ENCODE results near the gene EIF4G3.

DNA sequence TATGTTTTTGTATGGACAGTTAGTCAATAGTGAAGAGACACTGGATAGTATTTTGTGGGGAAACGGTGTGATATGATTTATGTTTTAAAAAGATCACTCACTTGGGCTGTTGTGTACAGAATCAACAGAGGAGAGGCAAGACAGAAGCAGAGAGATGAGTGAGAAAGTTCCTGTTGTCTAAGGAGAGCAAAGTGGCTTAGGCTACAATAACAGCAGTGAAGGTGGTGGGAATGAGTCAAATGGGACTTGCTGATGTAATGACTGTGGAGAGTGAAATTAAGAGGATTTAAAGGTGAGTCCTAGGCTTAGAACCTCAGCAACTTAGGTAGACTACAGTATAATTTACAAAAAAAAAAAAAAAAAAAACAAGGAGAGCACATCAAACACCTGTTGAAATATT, 220.4 kb downstream of the EIF4G3 start:
- TF ChIP-seq ARNTL (CRISPR knock-in tag; IDR thresholded peaks at IDR 0.05; ENCODE audit: borderline replicate concordance, low read depth) (no peak), ESRRG (CRISPR knock-in tag; IDR thresholded peaks at IDR 0.05) (no peak)
- TF ChIP-seq, protein P1, sequence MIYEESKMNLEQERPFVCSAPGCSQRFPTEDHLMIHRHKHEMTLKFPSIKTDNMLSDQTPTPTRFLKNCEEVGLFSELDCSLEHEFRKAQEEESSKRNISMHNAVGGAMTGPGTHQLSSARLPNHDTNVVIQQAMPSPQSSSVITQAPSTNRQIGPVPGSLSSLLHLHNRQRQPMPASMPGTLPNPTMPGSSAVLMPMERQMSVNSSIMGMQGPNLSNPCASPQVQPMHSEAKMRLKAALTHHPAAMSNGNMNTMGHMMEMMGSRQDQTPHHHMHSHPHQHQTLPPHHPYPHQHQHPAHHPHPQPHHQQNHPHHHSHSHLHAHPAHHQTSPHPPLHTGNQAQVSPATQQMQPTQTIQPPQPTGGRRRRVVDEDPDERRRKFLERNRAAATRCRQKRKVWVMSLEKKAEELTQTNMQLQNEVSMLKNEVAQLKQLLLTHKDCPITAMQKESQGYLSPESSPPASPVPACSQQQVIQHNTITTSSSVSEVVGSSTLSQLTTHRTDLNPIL (CRISPR knock-in tag; IDR thresholded peaks at IDR 0.05; ENCODE audit: low read depth) = no peak
- TF ChIP-seq, protein P2, sequence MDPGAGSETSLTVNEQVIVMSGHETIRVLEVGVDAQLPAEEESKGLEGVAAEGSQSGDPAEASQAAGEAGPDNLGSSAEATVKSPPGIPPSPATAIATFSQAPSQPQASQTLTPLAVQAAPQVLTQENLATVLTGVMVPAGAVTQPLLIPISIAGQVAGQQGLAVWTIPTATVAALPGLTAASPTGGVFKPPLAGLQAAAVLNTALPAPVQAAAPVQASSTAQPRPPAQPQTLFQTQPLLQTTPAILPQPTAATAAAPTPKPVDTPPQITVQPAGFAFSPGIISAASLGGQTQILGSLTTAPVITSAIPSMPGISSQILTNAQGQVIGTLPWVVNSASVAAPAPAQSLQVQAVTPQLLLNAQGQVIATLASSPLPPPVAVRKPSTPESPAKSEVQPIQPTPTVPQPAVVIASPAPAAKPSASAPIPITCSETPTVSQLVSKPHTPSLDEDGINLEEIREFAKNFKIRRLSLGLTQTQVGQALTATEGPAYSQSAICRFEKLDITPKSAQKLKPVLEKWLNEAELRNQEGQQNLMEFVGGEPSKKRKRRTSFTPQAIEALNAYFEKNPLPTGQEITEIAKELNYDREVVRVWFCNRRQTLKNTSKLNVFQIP (CRISPR knock-in tag; IDR thresholded peaks at IDR 0.05; ENCODE audit: borderline replicate concordance, low read depth) = no peak
- TF ChIP-seq, protein P3, sequence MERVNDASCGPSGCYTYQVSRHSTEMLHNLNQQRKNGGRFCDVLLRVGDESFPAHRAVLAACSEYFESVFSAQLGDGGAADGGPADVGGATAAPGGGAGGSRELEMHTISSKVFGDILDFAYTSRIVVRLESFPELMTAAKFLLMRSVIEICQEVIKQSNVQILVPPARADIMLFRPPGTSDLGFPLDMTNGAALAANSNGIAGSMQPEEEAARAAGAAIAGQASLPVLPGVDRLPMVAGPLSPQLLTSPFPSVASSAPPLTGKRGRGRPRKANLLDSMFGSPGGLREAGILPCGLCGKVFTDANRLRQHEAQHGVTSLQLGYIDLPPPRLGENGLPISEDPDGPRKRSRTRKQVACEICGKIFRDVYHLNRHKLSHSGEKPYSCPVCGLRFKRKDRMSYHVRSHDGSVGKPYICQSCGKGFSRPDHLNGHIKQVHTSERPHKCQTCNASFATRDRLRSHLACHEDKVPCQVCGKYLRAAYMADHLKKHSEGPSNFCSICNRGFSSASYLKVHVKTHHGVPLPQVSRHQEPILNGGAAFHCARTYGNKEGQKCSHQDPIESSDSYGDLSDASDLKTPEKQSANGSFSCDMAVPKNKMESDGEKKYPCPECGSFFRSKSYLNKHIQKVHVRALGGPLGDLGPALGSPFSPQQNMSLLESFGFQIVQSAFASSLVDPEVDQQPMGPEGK (CRISPR knock-in tag; IDR thresholded peaks at IDR 0.05; ENCODE audit: borderline replicate concordance) = no peak
